Measurements from ENCODE around the gene HOXB6. TPM values are rescaled to one million over a fixed set of nuclear protein-coding genes. Genes with fewer than 3 reads are reported as not detected.

HOXB6 gene
- total RNA-seq, 1 donor from 2014 or later = not detected

DNA sequence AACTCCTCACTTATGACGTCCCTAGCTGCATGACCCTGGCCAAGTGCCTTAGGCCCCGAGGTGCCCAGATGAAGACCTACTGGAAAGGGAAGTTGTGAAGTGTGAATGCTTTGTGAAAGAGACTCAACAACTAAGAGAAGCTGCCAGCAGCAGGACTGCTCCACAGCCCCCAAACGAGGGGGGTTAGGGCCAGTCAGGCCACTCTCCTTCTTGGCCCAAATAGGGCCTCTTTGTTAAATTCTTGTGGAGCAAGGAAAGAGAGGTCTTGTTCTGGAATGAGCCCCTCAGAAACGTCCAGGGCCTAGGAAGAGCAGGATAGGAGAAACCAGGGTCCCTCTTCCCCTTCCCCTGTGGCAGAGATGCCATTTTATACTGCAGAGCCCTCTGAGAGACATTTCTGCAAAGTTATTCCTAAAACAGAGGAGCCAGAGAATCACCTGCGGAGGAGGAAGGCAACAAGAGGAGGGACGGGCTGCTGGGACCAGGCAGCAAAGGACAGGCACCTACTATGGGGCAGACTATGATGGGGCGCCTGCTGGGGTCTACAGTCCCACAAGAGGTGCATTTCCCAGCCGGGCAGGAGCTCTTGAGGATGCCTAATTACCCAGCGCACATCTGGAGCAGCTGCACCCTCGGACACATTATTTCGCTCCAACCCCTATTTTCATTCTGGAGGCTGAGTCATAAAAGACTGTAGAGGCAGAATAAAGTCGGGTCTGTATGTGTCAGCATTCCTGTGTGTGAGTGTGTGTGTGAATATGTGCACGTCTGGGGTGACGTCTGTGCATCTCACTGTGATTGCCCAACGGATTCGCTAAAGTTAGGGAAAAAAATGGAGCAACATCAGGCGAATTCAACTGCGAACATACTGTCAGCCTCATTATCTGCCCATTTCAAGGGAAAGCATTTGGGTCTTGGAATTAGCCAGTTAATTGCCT, 32.8 kb upstream of the HOXB6 start:
- Histone ChIP-seq H4K20me1 (ENCODE audit: low read depth) (peaks cover 70% of the 10 kb centered on the region), H3K79me2 (ENCODE audit: low read depth) (no peaks in the 10 kb centered on the region), H3K27ac (no peak overlapping the region), H3K4me2 (no peak overlapping the region), H3K4me1 (no peaks in the 10 kb centered on the region), H3F3A (ENCODE audit: low read depth) (no peaks in the 10 kb centered on the region), H3K27me3 (peaks cover 100% of the 10 kb centered on the region), H3K4me3 (no peak overlapping the region), H3K9ac (no peak overlapping the region), H2AFZ (replicated peaks) (no peak overlapping the region), H3K9me3 (ENCODE audit: low read depth) (no peaks in the 10 kb centered on the region), H3K36me3 (no peaks in the 10 kb centered on the region)
- peaks cover 93% of the 10 kb centered on the region for H3K27me3 Mint-ChIP-seq (ENCODE audit: insufficient read depth, low read depth)
- TF ChIP-seq EZH2 (IDR thresholded peaks at IDR 0.05) (no peak), EZH2phosphoT487 (IDR thresholded peaks at IDR 0.05) (no peak)
- TF ChIP-seq, protein P1, sequence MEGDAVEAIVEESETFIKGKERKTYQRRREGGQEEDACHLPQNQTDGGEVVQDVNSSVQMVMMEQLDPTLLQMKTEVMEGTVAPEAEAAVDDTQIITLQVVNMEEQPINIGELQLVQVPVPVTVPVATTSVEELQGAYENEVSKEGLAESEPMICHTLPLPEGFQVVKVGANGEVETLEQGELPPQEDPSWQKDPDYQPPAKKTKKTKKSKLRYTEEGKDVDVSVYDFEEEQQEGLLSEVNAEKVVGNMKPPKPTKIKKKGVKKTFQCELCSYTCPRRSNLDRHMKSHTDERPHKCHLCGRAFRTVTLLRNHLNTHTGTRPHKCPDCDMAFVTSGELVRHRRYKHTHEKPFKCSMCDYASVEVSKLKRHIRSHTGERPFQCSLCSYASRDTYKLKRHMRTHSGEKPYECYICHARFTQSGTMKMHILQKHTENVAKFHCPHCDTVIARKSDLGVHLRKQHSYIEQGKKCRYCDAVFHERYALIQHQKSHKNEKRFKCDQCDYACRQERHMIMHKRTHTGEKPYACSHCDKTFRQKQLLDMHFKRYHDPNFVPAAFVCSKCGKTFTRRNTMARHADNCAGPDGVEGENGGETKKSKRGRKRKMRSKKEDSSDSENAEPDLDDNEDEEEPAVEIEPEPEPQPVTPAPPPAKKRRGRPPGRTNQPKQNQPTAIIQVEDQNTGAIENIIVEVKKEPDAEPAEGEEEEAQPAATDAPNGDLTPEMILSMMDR (IDR thresholded peaks at IDR 0.05) = no peak
- peaks cover 2% of the 10 kb centered on the region for H3K36me3 Mint-ChIP-seq
- DNase-seq (ENCODE audit: low spot score) = no peak
- no peak overlapping the region for H3K27ac Mint-ChIP-seq
- peaks cover 16% of the 10 kb centered on the region for H3K9me3 Mint-ChIP-seq
- H3K4me1 Mint-ChIP-seq = peaks cover 2% of the 10 kb centered on the region
- H3K4me3 Mint-ChIP-seq = no peak overlapping the region

- Histone ChIP-seq H3K36me3 (no peaks in the 10 kb centered on the region), H3K79me2 (ENCODE audit: low read depth) (no peaks in the 10 kb centered on the region), H3K9ac (no peak overlapping the region), H3K4me3 (no peak overlapping the region), H3K27me3 (peaks cover 100% of the 10 kb centered on the region), H3K4me2 (no peak overlapping the region), H3K4me1 (no peaks in the 10 kb centered on the region), H2AFZ (replicated peaks) (no peak overlapping the region), H3K9me3 (ENCODE audit: low read depth) (no peaks in the 10 kb centered on the region), H4K20me1 (ENCODE audit: low read depth) (peaks cover 70% of the 10 kb centered on the region), H3F3A (ENCODE audit: low read depth) (no peaks in the 10 kb centered on the region), H3K27ac (no peak overlapping the region)
- Mint-ChIP-seq H3K36me3 (no peaks in the 10 kb centered on the region), H3K27me3 (ENCODE audit: insufficient read depth, low read depth) (peaks cover 94% of the 10 kb centered on the region), H3K27ac (no peak overlapping the region), H3K9me3 (peaks cover 18% of the 10 kb centered on the region), H3K4me3 (peak overlapping the region; percentile 65), H3K4me1 (peaks cover 2% of the 10 kb centered on the region)
- TF ChIP-seq EZH2phosphoT487 (IDR thresholded peaks at IDR 0.05) (peak; percentile 71), EZH2 (IDR thresholded peaks at IDR 0.05) (peak; percentile 76)
- TF ChIP-seq, protein P1 (IDR thresholded peaks at IDR 0.05) = peak; percentile 71
- DNase-seq (ENCODE audit: low spot score) = peak; percentile 97
These were observed 31.6 kb upstream of the HOXB6 start for GRCh38 chr17:48636177-48637018.

DNA sequence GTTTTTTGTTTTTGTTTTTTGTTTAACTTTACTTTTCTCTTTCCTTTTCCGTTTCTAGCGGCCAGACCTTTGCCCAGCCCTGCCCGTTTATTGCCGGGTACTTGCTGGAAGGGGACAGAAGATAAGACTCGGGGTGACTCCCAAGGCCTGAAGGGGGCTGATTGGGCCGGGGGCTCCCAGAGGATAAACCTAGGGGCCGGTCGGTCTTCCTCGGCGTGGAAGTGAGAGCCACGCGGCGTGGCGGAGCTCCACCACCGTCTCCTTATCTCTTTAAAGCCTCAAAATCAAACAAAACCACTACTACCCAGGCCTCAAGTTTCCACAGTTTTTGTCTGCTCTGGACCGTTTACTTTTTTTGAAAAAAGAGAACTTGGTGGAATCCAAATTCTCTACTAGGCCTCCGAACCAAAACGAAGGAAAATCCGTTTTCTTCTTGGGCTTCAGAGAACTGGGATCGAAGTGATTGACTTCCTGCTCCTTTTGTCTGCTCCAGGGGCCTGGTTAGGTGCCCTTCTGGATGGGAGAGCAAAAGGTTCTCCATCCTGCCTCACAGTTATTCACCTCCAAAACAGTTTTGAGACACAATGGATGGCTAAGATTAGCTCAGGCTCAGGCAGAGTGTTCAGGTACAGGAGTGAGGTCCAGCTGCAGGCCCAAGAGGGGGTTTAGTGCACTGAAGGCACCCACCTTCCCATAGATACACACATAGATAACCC, 29.9 kb upstream of the HOXB6 start:
- H3K4me2 ChIP-seq = no peak overlapping the region

More for the DNA sequence above, 29.9 kb upstream of the HOXB6 start:
- H3K27ac ChIP-seq = no peak overlapping the region
- no peak overlapping the region for H3K4me3 Mint-ChIP-seq
- H3K9ac ChIP-seq = no peak overlapping the region
- H3K36me3 ChIP-seq = no peaks in the 10 kb centered on the region
- H3K9me3 Mint-ChIP-seq = peaks cover 15% of the 10 kb centered on the region
- no peak overlapping the region for H2AFZ ChIP-seq (replicated peaks)
- no peaks in the 10 kb centered on the region for H3K9me3 ChIP-seq (ENCODE audit: low read depth)
- peaks cover 2% of the 10 kb centered on the region for H3K4me1 Mint-ChIP-seq
- peaks cover 95% of the 10 kb centered on the region for H3K27me3 Mint-ChIP-seq (ENCODE audit: insufficient read depth, low read depth)
- TF ChIP-seq, protein P1 (IDR thresholded peaks at IDR 0.05) = no peak
- TF ChIP-seq EZH2phosphoT487 (IDR thresholded peaks at IDR 0.05) (no peak), EZH2 (IDR thresholded peaks at IDR 0.05) (no peak)
- peak; percentile 1 for DNase-seq (ENCODE audit: low spot score)
- peaks cover 100% of the 10 kb centered on the region for H3K27me3 ChIP-seq
- H3K79me2 ChIP-seq (ENCODE audit: low read depth) = no peaks in the 10 kb centered on the region
- no peaks in the 10 kb centered on the region for H3K4me1 ChIP-seq
- peaks cover 72% of the 10 kb centered on the region for H4K20me1 ChIP-seq (ENCODE audit: low read depth)
- H3K4me3 ChIP-seq = no peak overlapping the region
- no peaks in the 10 kb centered on the region for H3F3A ChIP-seq (ENCODE audit: low read depth)
- no peak overlapping the region for H3K27ac Mint-ChIP-seq
- H3K36me3 Mint-ChIP-seq = no peaks in the 10 kb centered on the region
